Parathyroid adenoma (tissue), 2 donors: ENCODE results near the gene TRAF3.

Experiments used
- H2AFZ ChIP-seq: fragments of 300-600 bp; sonication (generic); one replicate; pipeline ENCODE4 v1.7.0; 2017; ENCODE audit warnings: antibody characterized with exemption, mild to moderate bottlenecking
- H3K27ac ChIP-seq: fragments of 300-600 bp; sonication (generic); one replicate; pipeline ENCODE4 v1.7.0; 2017
- H3K27me3 ChIP-seq: fragments of 300-600 bp; sonication (generic); one replicate; pipeline ENCODE4 v1.7.0; 2017; ENCODE audit warnings: low read length; ENCODE audit not compliant: control insufficient read depth, insufficient read depth
- H3K36me3 ChIP-seq: fragments of 300-600 bp; sonication (generic); one replicate; pipeline ENCODE4 v1.7.0; 2017; ENCODE audit warnings: low read length; ENCODE audit not compliant: control insufficient read depth, insufficient read depth
- H3K4me1 ChIP-seq: fragments of 300-600 bp; sonication (generic); one replicate; pipeline ENCODE4 v1.7.0; 2017; ENCODE audit warnings: control low read depth
- H3K4me2 ChIP-seq: fragments of 300-600 bp; sonication (generic); one replicate; pipeline ENCODE4 v1.7.0; 2017; ENCODE audit warnings: low read length
- H3K4me3 ChIP-seq: fragments of 300-600 bp; sonication (generic); one replicate; pipeline ENCODE4 v1.7.0; 2017; ENCODE audit warnings: low read depth, low read length
- H3K79me2 ChIP-seq: fragments of 300-600 bp; sonication (generic); one replicate; pipeline ENCODE4 v1.7.0; 2017; ENCODE audit warnings: control low read depth
- H3K9ac ChIP-seq: fragments of 300-600 bp; sonication (generic); one replicate; pipeline ENCODE4 v1.7.0; 2017; ENCODE audit warnings: mild to moderate bottlenecking
- H3K9me3 ChIP-seq: fragments of 300-600 bp; sonication (generic); one replicate; pipeline ENCODE4 v1.7.0; 2017; ENCODE audit warnings: low read length; ENCODE audit not compliant: control insufficient read depth
- TF ChIP-seq, protein P1 (sequence below): fragments of 300-600 bp; sonication (generic); IDR thresholded peaks from one replicate; pipeline ENCODE4 v1.7.0; 2017; ENCODE audit warnings: antibody characterized with exemption, mild to moderate bottlenecking
- donor health status: primary hyperparathyroidism.

TRAF3 gene

DNA sequence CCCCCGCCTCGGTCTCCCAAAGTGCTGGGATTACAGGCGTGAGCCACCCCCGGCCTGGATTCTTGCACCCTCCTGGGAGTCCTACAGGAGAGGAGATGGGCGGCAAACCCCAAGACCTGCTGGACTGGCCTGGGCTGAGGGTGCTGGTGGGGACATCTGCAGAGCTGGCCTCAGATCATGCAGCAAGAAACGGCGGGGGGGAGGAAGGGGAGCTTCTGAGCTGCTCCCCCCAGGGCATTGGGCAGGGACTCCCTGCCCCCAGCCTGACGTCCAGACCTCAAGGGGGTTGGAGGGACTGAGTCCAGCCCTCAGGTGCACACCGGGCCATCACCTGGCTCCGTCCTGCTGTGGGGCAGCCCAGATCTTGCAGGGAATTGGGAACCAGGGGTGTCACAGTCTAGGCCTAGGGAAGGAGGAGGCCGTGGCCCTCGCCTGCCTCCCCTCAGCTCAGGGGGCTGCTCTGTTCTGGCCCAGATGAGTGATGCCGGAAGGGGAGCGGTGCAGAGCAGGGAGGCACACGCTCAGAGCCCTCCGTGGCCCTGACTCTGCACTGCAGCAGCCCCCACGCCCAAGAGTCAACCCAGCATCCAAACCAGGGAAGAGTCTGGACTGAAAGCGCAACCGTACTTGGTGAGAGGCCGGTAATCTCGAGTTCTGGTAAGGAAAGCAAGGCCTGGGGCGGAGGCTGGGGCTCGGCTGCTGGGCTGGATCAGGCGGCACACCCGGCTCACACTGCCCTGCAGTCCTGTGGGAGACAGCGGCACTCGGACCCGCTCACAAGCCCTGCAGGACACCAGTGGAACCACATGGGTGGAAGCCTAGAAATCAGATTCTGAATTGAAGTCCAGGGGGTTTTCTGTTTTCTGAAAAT lies 136.3 kb downstream of the TRAF3 start:
- Histone ChIP-seq H3K9me3 (no peaks in the 10 kb centered on the region), H3K27me3 (no peaks in the 10 kb centered on the region), H3K4me3 (no peak overlapping the region), H3K27ac (no peak overlapping the region), H3K79me2 (no peaks in the 10 kb centered on the region), H3K36me3 (no peaks in the 10 kb centered on the region), H3K4me1 (no peaks in the 10 kb centered on the region), H3K9ac (no peak overlapping the region), H3K4me2 (no peak overlapping the region), H2AFZ (no peak overlapping the region)
- TF ChIP-seq, protein P1, sequence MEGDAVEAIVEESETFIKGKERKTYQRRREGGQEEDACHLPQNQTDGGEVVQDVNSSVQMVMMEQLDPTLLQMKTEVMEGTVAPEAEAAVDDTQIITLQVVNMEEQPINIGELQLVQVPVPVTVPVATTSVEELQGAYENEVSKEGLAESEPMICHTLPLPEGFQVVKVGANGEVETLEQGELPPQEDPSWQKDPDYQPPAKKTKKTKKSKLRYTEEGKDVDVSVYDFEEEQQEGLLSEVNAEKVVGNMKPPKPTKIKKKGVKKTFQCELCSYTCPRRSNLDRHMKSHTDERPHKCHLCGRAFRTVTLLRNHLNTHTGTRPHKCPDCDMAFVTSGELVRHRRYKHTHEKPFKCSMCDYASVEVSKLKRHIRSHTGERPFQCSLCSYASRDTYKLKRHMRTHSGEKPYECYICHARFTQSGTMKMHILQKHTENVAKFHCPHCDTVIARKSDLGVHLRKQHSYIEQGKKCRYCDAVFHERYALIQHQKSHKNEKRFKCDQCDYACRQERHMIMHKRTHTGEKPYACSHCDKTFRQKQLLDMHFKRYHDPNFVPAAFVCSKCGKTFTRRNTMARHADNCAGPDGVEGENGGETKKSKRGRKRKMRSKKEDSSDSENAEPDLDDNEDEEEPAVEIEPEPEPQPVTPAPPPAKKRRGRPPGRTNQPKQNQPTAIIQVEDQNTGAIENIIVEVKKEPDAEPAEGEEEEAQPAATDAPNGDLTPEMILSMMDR, result no peak

DNA sequence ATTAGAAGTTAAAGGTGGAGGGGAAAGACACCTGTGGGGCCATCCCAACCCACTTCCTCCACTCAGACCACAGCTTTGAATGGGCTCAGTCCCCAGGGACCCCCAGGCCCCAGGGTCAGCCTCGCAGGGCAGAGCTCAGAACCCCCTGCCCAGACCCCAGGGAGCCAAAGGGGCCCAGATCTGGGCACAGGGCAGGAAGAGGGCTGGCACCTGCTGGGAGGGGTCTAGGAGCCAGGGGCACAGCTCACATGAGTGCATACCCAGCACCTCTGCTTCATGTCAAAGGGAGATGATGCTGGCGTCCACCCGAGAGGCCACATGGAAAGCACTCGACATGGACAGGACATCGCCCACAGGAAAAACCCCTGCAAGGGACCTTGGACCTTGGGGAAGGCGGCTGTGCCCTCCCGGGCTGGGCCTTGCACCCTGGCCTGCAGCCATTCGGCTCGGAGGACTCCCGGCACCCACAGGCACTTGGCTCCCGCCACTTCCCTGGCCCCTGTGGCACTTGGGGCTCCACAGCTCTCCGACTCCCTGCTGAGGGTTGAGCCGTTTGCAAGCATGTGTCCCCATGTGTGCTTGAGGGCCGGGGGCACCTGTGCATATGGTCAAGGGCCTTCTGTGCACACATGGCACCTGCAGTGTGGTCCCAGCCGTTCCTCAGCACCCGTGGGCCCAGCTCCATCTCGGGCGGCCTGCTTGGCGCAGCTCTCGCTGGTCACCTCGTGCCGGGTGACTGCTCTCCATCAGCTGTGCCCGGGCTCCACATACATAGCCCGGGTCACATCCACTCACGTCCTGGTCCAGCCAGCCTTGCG lies 137.4 kb downstream of the TRAF3 start:
- H3K36me3 ChIP-seq, result no peaks in the 10 kb centered on the region
- no peak overlapping the region for H3K9ac ChIP-seq
- no peak overlapping the region for H3K4me3 ChIP-seq
- H3K9me3 ChIP-seq, result no peaks in the 10 kb centered on the region
- H3K27me3 ChIP-seq, result no peaks in the 10 kb centered on the region
- no peak overlapping the region for H3K27ac ChIP-seq
- TF ChIP-seq, protein P1, result no peak
- H3K4me2 ChIP-seq, result no peak overlapping the region
- no peaks in the 10 kb centered on the region for H3K4me1 ChIP-seq
- no peaks in the 10 kb centered on the region for H3K79me2 ChIP-seq
- no peak overlapping the region for H2AFZ ChIP-seq

DNA sequence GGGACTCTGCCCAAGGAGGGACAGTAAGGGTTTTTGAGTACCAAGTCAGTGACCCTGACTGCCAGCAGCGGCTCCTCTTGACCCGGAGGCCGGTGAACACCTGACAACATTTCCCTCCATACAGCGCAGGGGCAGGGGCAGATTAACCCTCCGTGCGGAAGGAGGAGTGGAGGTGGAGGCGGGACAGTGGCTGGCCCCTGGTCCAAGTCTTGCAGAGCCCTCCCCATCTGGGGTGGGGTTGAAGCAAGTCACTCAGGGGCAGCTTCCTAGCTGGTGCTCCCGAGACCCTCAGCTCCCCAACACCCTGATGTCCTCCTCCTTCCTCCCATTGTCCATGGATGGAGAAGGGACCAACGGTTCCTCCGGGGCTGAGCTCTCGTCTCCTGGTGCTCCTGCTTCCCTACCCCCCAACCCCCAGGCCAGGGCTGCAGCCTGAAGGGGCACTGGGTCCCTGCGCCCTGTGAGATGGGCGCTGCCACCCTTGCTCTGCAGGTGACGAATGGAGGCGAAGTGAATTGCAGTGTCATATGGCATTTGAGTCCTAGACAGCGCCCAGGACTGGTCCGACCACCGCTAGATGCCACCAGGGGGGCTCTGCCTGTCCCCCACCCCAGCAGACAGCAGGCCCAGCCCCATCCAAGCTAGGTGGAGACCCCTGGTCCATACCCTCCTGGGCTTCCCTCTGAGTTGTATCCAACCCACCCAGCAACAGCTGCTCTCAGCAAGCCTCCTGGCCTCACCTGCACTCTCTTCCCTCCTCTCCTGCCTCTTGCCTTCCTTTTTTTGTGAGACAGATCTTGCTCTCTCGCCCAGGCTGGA lies 138.3 kb downstream of the TRAF3 start:
- TF ChIP-seq, protein P1, result no peak
- Histone ChIP-seq H3K9me3 (no peaks in the 10 kb centered on the region), H2AFZ (no peak overlapping the region), H3K4me1 (no peaks in the 10 kb centered on the region), H3K4me3 (no peak overlapping the region), H3K4me2 (no peak overlapping the region), H3K27ac (no peak overlapping the region), H3K36me3 (no peaks in the 10 kb centered on the region), H3K27me3 (no peaks in the 10 kb centered on the region), H3K9ac (no peak overlapping the region), H3K79me2 (no peaks in the 10 kb centered on the region)

DNA sequence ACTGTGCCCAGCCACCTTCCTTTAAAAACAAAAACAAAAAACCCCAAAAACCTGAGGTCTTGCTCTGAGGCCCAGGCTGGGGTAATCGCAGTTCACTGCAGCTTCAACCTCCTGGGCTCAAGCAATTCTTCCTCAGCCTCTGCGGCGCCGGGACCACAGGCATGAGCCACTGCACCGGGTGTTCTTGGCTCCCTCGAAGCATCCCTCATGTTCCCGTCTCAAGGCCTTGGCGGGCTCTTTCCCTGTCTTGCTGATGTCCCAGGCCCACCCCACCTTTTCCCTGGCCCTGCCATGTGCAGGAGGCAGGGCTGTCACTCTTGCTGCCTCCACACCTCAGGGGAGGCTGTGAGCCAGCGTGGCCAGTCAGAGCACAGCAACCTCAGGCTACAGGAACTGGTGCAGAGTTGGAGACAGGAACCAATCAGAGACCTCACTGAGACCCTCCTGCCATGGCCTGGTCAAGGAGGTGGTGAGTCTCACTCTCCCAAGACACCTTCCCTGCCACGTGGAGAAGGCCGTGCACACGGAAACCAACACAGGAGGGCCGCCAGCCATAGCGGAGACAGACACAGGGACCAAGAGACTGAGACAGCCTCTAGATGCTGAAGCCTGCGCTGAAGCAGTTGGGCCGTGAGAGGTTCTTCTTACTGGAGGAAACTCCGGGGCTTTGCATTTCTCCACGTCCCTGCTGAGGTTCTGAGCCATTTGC lies 139.3 kb downstream of the TRAF3 start:
- Histone ChIP-seq H3K36me3 (no peaks in the 10 kb centered on the region), H3K4me3 (no peak overlapping the region), H3K27ac (no peak overlapping the region), H3K9ac (no peak overlapping the region), H3K9me3 (no peaks in the 10 kb centered on the region), H2AFZ (no peak overlapping the region), H3K4me1 (no peaks in the 10 kb centered on the region), H3K27me3 (no peaks in the 10 kb centered on the region), H3K4me2 (no peak overlapping the region), H3K79me2 (no peaks in the 10 kb centered on the region)
- TF ChIP-seq, protein P1, result no peak
